ENCODE results near the gene CCDC146. TPM values are rescaled to one million over a fixed set of nuclear protein-coding genes. Genes with fewer than 3 reads are reported as not detected.

CCDC146 gene
- total RNA-seq, 1 experiment from 2014 or later: 4.7 TPM

DNA sequence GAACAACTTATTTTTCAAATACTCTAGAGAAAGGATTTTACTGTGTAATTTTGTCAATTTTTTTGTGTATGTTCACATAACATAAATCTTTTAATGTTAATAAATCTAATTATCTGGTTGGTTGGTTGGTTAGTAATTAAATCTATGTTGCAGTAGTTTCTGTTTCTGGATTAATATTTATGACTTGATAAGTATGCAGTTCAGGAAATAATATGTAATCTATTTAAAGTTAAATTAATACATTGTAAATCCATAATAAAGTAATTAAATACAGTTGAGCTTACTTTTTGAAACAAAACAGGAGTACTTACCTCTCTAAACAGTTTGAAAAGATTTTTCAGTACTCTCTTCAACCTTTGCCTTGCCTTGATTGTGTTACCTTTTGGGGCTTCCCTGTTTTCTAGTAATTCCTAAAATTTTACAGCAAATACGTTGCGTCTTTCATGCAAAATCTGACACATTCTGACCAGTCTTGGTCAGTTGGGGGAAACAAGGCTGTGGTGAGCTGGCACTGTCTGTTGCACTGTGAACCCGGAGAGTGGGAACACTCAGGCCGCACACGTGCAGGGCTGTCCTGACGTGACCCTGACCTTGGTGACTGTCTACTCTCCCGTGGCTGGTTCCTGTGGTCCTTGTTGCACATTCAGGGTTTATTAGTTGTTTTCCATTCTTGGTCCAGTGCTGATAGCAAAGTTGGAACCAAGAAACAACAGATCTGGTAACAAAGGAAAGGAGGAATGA is 122.8 kb downstream of the CCDC146 start:
- TF ChIP-seq EZH2phosphoT487 (IDR thresholded peaks at IDR 0.05; ENCODE audit: borderline replicate concordance, low read length) (no peak), CTCF (conservative IDR thresholded peaks at IDR 0.05; ENCODE audit: low read depth, low read length) (no peak), EZH2 (IDR thresholded peaks at IDR 0.05; ENCODE audit: low read length, unreplicated experiment) (no peak)
- BruUV-seq (replicated peaks): no TSS peak
- DNase-seq: no peak
- ChIA-PET POLR2A (ENCODE audit: unreplicated experiment) (no interaction called here), CTCF (no interaction called here)
- H3K9me2 ChIP-seq (replicated peaks; ENCODE audit: low read length): no peaks in the 10 kb centered on the region
- H3K27ac ChIP-seq (ENCODE audit: low read length): no peak overlapping the region
- no peaks in the 10 kb centered on the region for H3K9me3 ChIP-seq (ENCODE audit: low read length)
- H3K4me2 ChIP-seq (ENCODE audit: low read length): no peak overlapping the region
- H3K36me3 ChIP-seq (ENCODE audit: low read depth, low read length): no peaks in the 10 kb centered on the region
- no peaks in the 10 kb centered on the region for H3K79me2 ChIP-seq (ENCODE audit: low read length)
- H3F3A ChIP-seq (ENCODE audit: low read length, unreplicated experiment): no peaks in the 10 kb centered on the region
- no peaks in the 10 kb centered on the region; the same call in 1 of the 2 replicates for H3K4me1 ChIP-seq (ENCODE audit: insufficient read depth, low read length)
- no peaks in the 10 kb centered on the region for H4K20me1 ChIP-seq (ENCODE audit: low read length)
- H2AFZ ChIP-seq (ENCODE audit: low read length): no peak overlapping the region
- intact Hi-C loops (cut with micrococcal nuclease): no loop called here
- no peak for ATAC-seq
- no peak overlapping the region for H3K9ac ChIP-seq (ENCODE audit: low read length)
- H3K27me3 ChIP-seq (ENCODE audit: low read length): no peaks in the 10 kb centered on the region
- H3K4me3 ChIP-seq (ENCODE audit: low read length): no peak overlapping the region

DNA sequence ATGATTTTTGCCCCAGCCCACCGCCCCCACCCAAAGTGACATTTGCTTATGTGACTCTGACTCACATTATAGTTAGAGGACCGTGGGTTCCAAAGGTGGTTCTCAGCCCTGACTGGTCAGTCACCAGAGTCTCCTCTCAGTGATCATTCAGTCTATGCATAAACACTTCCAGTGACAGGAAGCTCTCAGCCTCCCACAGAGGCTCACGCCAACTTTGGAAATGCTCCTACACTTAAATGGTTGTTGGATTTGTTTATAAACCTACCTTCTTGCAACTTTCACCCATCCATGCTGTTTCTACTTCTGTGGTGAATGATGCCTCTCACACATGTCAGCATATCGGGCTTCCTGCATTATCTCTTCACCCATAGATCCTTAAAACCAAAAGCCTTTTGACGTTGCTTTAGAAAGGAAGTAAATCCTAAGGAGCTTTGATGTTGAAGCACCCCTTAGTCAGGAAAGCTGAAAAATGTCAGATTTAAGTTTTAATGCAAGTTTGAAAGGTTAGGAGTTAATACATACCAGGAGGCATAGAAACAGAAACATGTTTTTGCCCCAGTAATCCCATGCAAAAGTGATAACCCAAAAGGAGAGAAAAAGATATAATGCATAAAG is 123.7 kb downstream of the CCDC146 start:
- CTCF ChIA-PET: interaction anchor here (0.6 to 1.7 kb wide), 4 partner anchors 42 to 87 kb away, joined by 3 to 42 read pairs (median 4); partner anchors contain the start of gene FGL2
- Histone ChIP-seq H3K9me2 (replicated peaks; ENCODE audit: low read length) (no peaks in the 10 kb centered on the region), H3K4me1 (ENCODE audit: insufficient read depth, low read length) (no peaks in the 10 kb centered on the region; the same call in 1 of the 2 replicates), H3K4me2 (ENCODE audit: low read length) (no peak overlapping the region), H3K27me3 (ENCODE audit: low read length) (no peaks in the 10 kb centered on the region), H3K79me2 (ENCODE audit: low read length) (no peaks in the 10 kb centered on the region), H3F3A (ENCODE audit: low read length, unreplicated experiment) (no peaks in the 10 kb centered on the region), H3K27ac (ENCODE audit: low read length) (no peak overlapping the region), H3K4me3 (ENCODE audit: low read length) (no peak overlapping the region), H2AFZ (ENCODE audit: low read length) (no peak overlapping the region), H4K20me1 (ENCODE audit: low read length) (no peaks in the 10 kb centered on the region), H3K36me3 (ENCODE audit: low read depth, low read length) (no peaks in the 10 kb centered on the region), H3K9me3 (ENCODE audit: low read length) (no peaks in the 10 kb centered on the region), H3K9ac (ENCODE audit: low read length) (no peak overlapping the region)
- TF ChIP-seq CTCF (conservative IDR thresholded peaks at IDR 0.05; ENCODE audit: low read depth, low read length): no peak
- TF ChIP-seq EZH2phosphoT487 (IDR thresholded peaks at IDR 0.05; ENCODE audit: borderline replicate concordance, low read length): no peak
- TF ChIP-seq EZH2 (IDR thresholded peaks at IDR 0.05; ENCODE audit: low read length, unreplicated experiment): no peak
- POLR2A ChIA-PET (ENCODE audit: unreplicated experiment): no interaction called here
- ATAC-seq (no peak), DNase-seq (no peak)
- BruUV-seq (replicated peaks): no TSS peak
- intact Hi-C loops (cut with micrococcal nuclease): loop anchor here (2.0 kb wide), 1 partner anchor 123 kb away; the partner anchor contains the start of gene CCDC146
